GM12874 (cell line): ENCODE measurements around the gene EBP.

Experiments
- CTCF ChIP-seq: IDR thresholded peaks from 2 replicates; pipeline ENCODE4 v1.5.1; 2011; ENCODE audit warnings: low read depth, mild to moderate bottlenecking, control low read depth, low read length, moderate library complexity; ENCODE audit not compliant: insufficient read depth

EBP gene

GRCh38 chrX:48508400-48509244 lies 13.0 kb upstream of the EBP start, which contains the start of gene PORCN:
Gene PORCN, plus strand, starts transcription at chrX:48508992. Its CDS starts 829 bp downstream, at chrX:48509821.
- no peak for TF ChIP-seq CTCF

- TF ChIP-seq CTCF = no peak
These were observed 12.4 kb upstream of the EBP start for GRCh38 chrX:48509245-48509590.

GRCh38 chrX:48509619-48510018 lies 12.0 kb upstream of the EBP start:
- no peak for TF ChIP-seq CTCF

- no peak for TF ChIP-seq CTCF
These were observed 10.0 kb upstream of the EBP start for GRCh38 chrX:48511560-48511959.

GRCh38 chrX:48512371-48512935 lies 9.2 kb upstream of the EBP start:
- no peak for TF ChIP-seq CTCF

- TF ChIP-seq CTCF = no peak
These were observed 7.9 kb upstream of the EBP start for GRCh38 chrX:48513670-48514069.

- no peak for TF ChIP-seq CTCF
These were observed 7.3 kb upstream of the EBP start for GRCh38 chrX:48514126-48514806.
